Memory B cell (primary cell): Measurements from ENCODE around the gene PTTG1.

Source experiments
- ATAC-seq: fragments of 150-1000 bp; cut with Tn5 transposase; 2 replicates; pipeline ENCODE4 v1.10.0; 2021; ENCODE audit warnings: low read depth, mild to moderate bottlenecking, moderate library complexity
- DNase-seq, 2 donors: peaks; one replicate each; pipeline ENCODE4 v3.0.0; 2022; ENCODE audit warnings: low spot score in 2 of 2
- H3K27ac Mint-ChIP-seq: one replicate; pipeline ENCODE4 v1.8.0; 2022; ENCODE audit warnings: mild to moderate bottlenecking, moderate library complexity, mixed read lengths
- H3K27me3 Mint-ChIP-seq: one replicate; pipeline ENCODE4 v1.8.0; 2022; ENCODE audit warnings: mixed read lengths
- H3K36me3 Mint-ChIP-seq: one replicate; pipeline ENCODE4 v1.8.0; 2022; ENCODE audit warnings: mild to moderate bottlenecking, mixed read lengths
- H3K4me1 Mint-ChIP-seq: one replicate; pipeline ENCODE4 v1.8.0; 2022; ENCODE audit warnings: mixed read lengths
- H3K4me3 Mint-ChIP-seq: one replicate; pipeline ENCODE4 v1.8.0; 2022; ENCODE audit warnings: mild to moderate bottlenecking, moderate library complexity, mixed read lengths
- H3K9me3 Mint-ChIP-seq: one replicate; pipeline ENCODE4 v1.8.0; 2022; ENCODE audit warnings: mixed read lengths

The PTTG1 gene

DNA sequence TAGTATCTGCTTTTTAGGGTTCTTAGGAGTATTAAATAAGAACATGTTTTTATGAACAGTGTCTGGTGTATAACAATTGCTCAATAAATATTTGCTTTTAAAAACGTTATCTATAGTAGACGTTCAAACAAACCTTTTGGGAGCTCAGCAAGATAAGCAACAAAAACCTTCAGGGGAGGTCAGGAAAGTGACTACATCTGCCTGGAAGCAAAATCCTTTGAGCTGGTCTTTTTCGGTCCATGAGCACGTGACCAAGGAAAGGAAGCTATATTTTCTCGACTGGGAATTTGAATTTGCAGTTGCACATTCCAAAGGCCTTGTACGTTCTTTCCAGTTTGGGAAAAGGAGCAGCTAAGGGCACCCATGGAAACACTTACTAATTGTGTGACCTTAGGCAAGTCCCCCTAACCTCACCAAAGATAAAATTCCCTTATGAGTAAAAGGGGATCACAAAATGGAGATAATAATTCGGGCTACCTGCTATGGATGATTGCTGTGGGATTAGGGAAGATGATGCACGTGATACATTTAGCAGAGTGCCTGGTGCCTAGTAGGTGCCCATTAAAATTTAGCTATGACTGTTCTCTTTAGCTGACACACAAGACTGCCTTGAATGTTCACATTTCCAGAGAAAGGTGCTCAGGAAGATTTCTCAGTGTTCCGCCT is 45.4 kb downstream of the PTTG1 start:
- Mint-ChIP-seq H3K9me3 (no peaks in the 10 kb centered on the region), H3K4me1 (peaks cover 33% of the 10 kb centered on the region), H3K27ac (peak overlapping the region; percentile 89), H3K36me3 (no peaks in the 10 kb centered on the region), H3K27me3 (no peaks in the 10 kb centered on the region), H3K4me3 (peak overlapping the region; percentile 95)
- DNase-seq = no peak
- ATAC-seq = no peak

GRCh38 chr5:160467555-160468362 is 46.1 kb downstream of the PTTG1 start:
- Mint-ChIP-seq H3K27ac (peak overlapping the region; percentile 89), H3K9me3 (no peaks in the 10 kb centered on the region), H3K36me3 (no peaks in the 10 kb centered on the region), H3K27me3 (no peaks in the 10 kb centered on the region), H3K4me1 (peaks cover 33% of the 10 kb centered on the region), H3K4me3 (peak overlapping the region; percentile 95)
- peak; percentile 89 for ATAC-seq
- peak; percentile 69 to 70 for DNase-seq

DNA sequence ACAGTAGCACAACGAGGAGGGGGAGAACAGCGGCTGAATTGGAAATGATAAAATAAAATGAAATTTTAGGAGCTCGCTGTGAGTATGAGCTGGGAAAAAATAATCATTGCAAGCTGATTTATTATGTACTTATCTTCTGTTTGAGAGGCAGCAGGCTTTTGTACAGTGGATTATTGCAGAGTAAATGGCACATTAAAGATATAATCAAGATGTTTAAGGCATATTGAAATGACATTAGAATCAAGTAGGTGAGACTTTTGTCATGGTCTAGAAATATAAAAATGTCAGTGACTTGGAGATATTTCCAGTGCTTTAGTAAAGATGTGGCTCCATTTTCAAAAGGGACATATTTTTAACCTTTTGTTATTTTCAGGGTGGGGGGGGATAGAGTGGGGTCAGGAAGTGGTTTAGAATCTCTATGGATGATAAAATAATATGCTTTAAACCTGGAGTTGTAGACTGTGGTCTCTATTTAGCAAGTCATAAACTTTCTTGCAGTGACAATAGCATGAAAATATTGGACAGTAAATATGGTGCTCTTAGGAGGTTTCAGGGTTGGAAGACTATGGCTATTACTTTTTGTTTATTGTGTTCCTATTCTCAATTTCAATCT is 46.8 kb downstream of the PTTG1 start:
- ATAC-seq = no peak
- no peak for DNase-seq
- H3K27ac Mint-ChIP-seq = peak overlapping the region; percentile 89
- no peaks in the 10 kb centered on the region for H3K27me3 Mint-ChIP-seq
- no peaks in the 10 kb centered on the region for H3K36me3 Mint-ChIP-seq
- no peaks in the 10 kb centered on the region for H3K9me3 Mint-ChIP-seq
- peaks cover 34% of the 10 kb centered on the region for H3K4me1 Mint-ChIP-seq
- peak overlapping the region; percentile 95 for H3K4me3 Mint-ChIP-seq

- ATAC-seq = no peak
- no peak for DNase-seq
- H3K27me3 Mint-ChIP-seq = no peaks in the 10 kb centered on the region
- H3K27ac Mint-ChIP-seq = peak overlapping the region; percentile 89
- no peaks in the 10 kb centered on the region for H3K36me3 Mint-ChIP-seq
- H3K4me1 Mint-ChIP-seq = peaks cover 36% of the 10 kb centered on the region
- H3K4me3 Mint-ChIP-seq = peak overlapping the region; percentile 78
- no peaks in the 10 kb centered on the region for H3K9me3 Mint-ChIP-seq
Observed at GRCh38 chr5:160469156-160470144, 47.8 kb downstream of the PTTG1 start.

GRCh38 chr5:160470437-160471361 is 49.0 kb downstream of the PTTG1 start:
- ATAC-seq = no peak
- peaks cover 40% of the 10 kb centered on the region for H3K4me1 Mint-ChIP-seq
- H3K9me3 Mint-ChIP-seq = no peaks in the 10 kb centered on the region
- no peak for DNase-seq
- H3K36me3 Mint-ChIP-seq = peaks cover 2% of the 10 kb centered on the region
- H3K27ac Mint-ChIP-seq = peak overlapping the region; percentile 82
- H3K27me3 Mint-ChIP-seq = no peaks in the 10 kb centered on the region
- H3K4me3 Mint-ChIP-seq = peak overlapping the region; percentile 68

GRCh38 chr5:160471761-160472160 is 50.1 kb downstream of the PTTG1 start:
- peaks cover 37% of the 10 kb centered on the region for H3K4me1 Mint-ChIP-seq
- DNase-seq = no peak
- no peak for ATAC-seq
- peaks cover 2% of the 10 kb centered on the region for H3K36me3 Mint-ChIP-seq
- H3K27me3 Mint-ChIP-seq = no peaks in the 10 kb centered on the region
- peak overlapping the region; percentile 38 for H3K27ac Mint-ChIP-seq
- H3K4me3 Mint-ChIP-seq = no peak overlapping the region
- no peaks in the 10 kb centered on the region for H3K9me3 Mint-ChIP-seq

DNA sequence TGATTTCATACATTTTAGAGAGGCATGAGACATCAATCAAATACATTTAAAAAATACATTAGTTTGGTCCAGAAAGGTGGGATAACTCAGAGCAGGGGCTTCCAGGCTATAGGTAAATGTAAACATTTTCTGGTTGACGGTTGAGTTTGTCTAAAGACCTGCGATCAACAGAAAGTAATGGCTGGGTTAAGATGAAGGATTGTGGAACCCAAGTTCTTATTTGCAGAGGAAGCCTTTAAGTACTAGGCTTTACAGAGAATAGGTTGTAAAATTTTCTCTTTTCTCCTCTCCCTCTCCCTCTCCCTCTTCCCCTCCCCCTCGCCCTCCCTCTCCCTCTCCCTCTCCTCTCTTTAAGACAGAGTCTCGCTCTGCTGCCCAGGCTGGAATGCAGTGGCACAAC is 50.8 kb downstream of the PTTG1 start:
- no peak for ATAC-seq
- Mint-ChIP-seq H3K9me3 (no peaks in the 10 kb centered on the region), H3K27me3 (no peaks in the 10 kb centered on the region), H3K4me1 (peaks cover 37% of the 10 kb centered on the region), H3K27ac (no peak overlapping the region), H3K4me3 (no peak overlapping the region), H3K36me3 (peaks cover 6% of the 10 kb centered on the region)
- DNase-seq = no peak

DNA sequence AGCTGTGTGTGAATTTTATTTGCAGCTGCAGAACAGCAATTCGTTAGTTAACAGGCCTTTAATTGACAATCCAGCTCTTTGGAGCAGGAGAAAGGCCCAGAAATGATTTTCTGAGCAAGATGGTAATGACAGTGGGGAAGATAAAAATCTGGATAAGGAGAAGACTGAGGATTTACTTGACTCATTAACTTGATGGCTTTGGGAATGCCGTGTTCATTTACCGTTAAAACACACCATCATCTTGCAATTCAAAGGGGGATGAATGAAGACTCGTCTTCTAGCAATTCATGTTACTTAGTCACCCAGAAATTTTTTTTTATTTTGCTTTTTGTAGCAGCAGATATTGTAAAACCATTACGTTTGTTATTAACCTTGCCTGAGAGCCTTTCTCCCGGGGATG is 52.0 kb downstream of the PTTG1 start:
- H3K4me1 Mint-ChIP-seq = peaks cover 33% of the 10 kb centered on the region
- H3K4me3 Mint-ChIP-seq = no peak overlapping the region
- H3K9me3 Mint-ChIP-seq = no peaks in the 10 kb centered on the region
- H3K27me3 Mint-ChIP-seq = no peaks in the 10 kb centered on the region
- peaks cover 10% of the 10 kb centered on the region for H3K36me3 Mint-ChIP-seq
- no peak for DNase-seq
- no peak for ATAC-seq
- H3K27ac Mint-ChIP-seq = peak overlapping the region; percentile 9

GRCh38 chr5:160474084-160474483 is 52.4 kb downstream of the PTTG1 start:
- ATAC-seq (no peak), DNase-seq (no peak)
- peaks cover 31% of the 10 kb centered on the region for H3K4me1 Mint-ChIP-seq
- no peak overlapping the region for H3K4me3 Mint-ChIP-seq
- H3K27me3 Mint-ChIP-seq = no peaks in the 10 kb centered on the region
- peaks cover 10% of the 10 kb centered on the region for H3K36me3 Mint-ChIP-seq
- H3K27ac Mint-ChIP-seq = peak overlapping the region; percentile 69
- no peaks in the 10 kb centered on the region for H3K9me3 Mint-ChIP-seq

DNA sequence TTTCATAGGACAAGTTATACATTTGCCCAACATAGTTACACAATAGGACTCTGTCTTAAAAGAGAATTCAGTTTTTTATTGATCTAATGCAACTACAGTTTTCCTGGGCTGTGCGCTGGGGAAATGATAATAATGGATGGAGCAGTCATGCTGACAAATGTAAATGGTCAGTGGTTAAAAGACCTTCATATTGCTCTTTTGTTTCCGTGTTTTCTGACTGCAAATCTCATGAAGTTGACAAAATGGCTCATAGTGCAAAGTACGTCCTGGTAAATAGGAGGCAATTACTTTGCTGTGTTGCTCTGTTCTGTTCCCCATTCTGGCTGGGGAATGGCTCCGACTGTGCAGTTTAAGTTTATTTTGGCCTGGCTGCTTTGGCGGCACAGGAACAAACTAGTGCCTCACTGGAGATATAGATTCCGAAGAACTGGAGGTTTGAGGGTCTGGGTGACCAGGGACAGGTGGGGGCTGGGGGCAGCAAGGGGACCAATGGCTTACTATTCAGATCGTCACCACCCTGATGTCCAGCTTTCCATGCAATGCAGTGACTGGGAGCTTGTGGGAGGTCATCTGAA is 54.3 kb downstream of the PTTG1 start:
- H3K4me1 Mint-ChIP-seq = peaks cover 26% of the 10 kb centered on the region
- H3K36me3 Mint-ChIP-seq = peaks cover 10% of the 10 kb centered on the region
- no peaks in the 10 kb centered on the region for H3K9me3 Mint-ChIP-seq
- ATAC-seq = no peak
- no peaks in the 10 kb centered on the region for H3K27me3 Mint-ChIP-seq
- DNase-seq = no peak
- H3K27ac Mint-ChIP-seq = no peak overlapping the region
- H3K4me3 Mint-ChIP-seq = no peak overlapping the region

DNA sequence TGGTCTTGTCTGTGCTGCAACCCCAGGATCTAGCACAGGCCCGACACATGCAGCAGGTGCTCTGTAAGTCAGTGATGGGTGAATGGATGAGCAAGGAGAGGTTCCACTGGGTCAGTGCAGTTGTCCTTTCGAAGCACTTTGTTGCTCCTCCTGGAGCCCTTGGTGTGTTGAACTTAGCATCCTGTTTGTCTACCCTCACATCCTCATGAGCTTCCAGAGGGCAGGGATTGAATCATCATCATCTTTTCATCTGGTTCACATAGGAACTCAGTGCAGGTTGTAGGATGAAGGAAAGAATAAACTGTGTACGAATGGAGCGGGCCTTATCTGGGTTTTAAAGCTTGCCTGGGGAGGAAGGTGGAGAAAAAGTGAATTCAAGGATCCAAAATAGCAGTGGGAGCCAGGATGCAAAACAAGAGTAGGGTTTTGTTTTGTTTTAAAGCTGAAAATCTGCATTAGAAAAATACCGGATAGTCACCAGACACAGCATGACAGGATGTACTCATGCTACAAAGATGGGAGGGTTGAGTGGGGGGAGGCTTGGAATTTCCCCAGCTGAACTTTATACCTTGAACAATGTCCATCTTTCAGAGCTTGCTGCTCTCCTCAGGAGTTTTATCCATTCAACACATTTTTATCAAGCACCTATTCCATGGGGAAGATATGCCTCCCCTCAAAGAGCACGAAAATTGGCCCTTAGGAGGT is 55.8 kb downstream of the PTTG1 start:
- Mint-ChIP-seq H3K27me3 (no peaks in the 10 kb centered on the region), H3K36me3 (peaks cover 10% of the 10 kb centered on the region), H3K4me1 (peaks cover 26% of the 10 kb centered on the region), H3K9me3 (no peaks in the 10 kb centered on the region), H3K27ac (peak overlapping the region; percentile 80), H3K4me3 (no peak overlapping the region)
- ATAC-seq (no peak), DNase-seq (no peak)

DNA sequence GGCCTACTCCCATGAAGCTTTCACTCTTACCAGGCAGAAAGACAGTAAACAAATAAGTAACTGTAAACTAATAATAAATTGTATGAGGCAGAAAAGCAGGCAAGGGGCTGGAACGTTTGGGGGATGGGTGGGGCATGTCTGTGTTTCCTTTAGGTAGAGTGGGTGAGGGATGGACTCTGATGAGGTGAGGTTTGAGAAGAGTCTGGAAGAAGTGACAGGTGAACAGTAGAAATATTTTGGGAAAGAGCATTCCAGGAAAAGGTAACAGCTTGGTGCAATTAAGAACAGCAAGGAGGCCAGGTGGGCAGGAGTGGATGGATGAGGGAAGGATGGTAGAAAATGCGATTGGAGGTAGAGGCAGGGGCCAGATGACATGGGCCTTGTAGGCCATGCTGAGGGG is 56.5 kb downstream of the PTTG1 start:
- Mint-ChIP-seq H3K27ac (no peak overlapping the region), H3K4me3 (no peak overlapping the region), H3K27me3 (no peaks in the 10 kb centered on the region), H3K36me3 (peaks cover 10% of the 10 kb centered on the region), H3K4me1 (peaks cover 26% of the 10 kb centered on the region), H3K9me3 (no peaks in the 10 kb centered on the region)
- DNase-seq = no peak
- ATAC-seq = no peak
